OCI-LY7 (cell line): ENCODE results near the gene RHBDD3. TPM values are rescaled to one million over a fixed set of nuclear protein-coding genes. Genes with fewer than 3 reads are reported as not detected.
"Not testable (repeated sequence)": the region's sequence is repeated elsewhere in the genome, so short reads cannot be mapped to it uniquely, and the experiment has no call there.

Experiments used
- BruUV-seq: library from RNA; stranded (reverse); fragments of 400-500 nt; replicated peaks from 2 replicates; lab custom pipeline; 2021; lab: Mats Ljungman, UMichigan
- CTCF ChIA-PET: fragments of 300-600 bp; sonication (Branson Sonifier 250); formaldehyde crosslinking; loops from one replicate; lab custom pipeline; 2022; ENCODE audit warnings: antibody characterized with exemption; ENCODE audit not compliant: unreplicated experiment; lab: Charles Lee
- POLR2A ChIA-PET: fragments of 300-600 bp; sonication (Branson Sonifier 250); formaldehyde crosslinking; loops from one replicate; lab custom pipeline; 2022; ENCODE audit warnings: antibody characterized with exemption; lab: Charles Lee
- DNase-seq: peaks from one replicate; pipeline ENCODE4 v3.0.0-alpha.2; 2015; ENCODE audit warnings: low spot score
- H2AFZ ChIP-seq: fragments of 200-600 bp; sonication (generic), shearing (Covaris generic); 2 replicates; pipeline ENCODE4 v1.6.1; 2014; ENCODE audit warnings: mild to moderate bottlenecking, antibody characterized with exemption, low read length, moderate library complexity
- H3K27ac ChIP-seq: fragments of 200-600 bp; sonication (generic); 2 replicates; pipeline ENCODE4 v1.5.1; 2014; ENCODE audit warnings: mixed run types, low read depth, mild to moderate bottlenecking, moderate library complexity, low read length, inconsistent platforms; ENCODE audit not compliant: poor library complexity, severe bottlenecking
- H3K36me3 ChIP-seq: fragments of 200-600 bp; sonication (generic); 2 replicates; pipeline ENCODE4 v1.6.1; 2014; ENCODE audit warnings: mild to moderate bottlenecking, antibody characterized with exemption, low read length, moderate library complexity, mixed read lengths; ENCODE audit not compliant: insufficient read depth
- H3K4me1 ChIP-seq: fragments of 200-600 bp; sonication (generic); 2 replicates; pipeline ENCODE4 v1.5.1; 2014; ENCODE audit warnings: mild to moderate bottlenecking, low read length; ENCODE audit not compliant: insufficient read depth, poor library complexity, severe bottlenecking
- H3K4me2 ChIP-seq: fragments of 200-600 bp; sonication (generic); 2 replicates; pipeline ENCODE4 v1.6.1; 2014; ENCODE audit warnings: mild to moderate bottlenecking, low read length
- H3K4me3 ChIP-seq: fragments of 200-600 bp; sonication (generic); 2 replicates; pipeline ENCODE4 v1.5.1; 2014; ENCODE audit warnings: mild to moderate bottlenecking, low read depth, low read length; ENCODE audit not compliant: poor library complexity, severe bottlenecking
- H3K79me2 ChIP-seq: fragments of 200-600 bp; sonication (generic); 2 replicates; pipeline ENCODE4 v1.6.1; 2016; ENCODE audit warnings: low read depth, mild to moderate bottlenecking, low read length, moderate library complexity, mixed read lengths; ENCODE audit not compliant: insufficient read depth
- H3K9me2 ChIP-seq: fragments of 200-600 bp; sonication (generic); 2 replicates; pipeline ENCODE4 v1.6.1; 2016; ENCODE audit warnings: mild to moderate bottlenecking, low read length, mixed read lengths; ENCODE audit not compliant: insufficient read depth
- H3K9me3 ChIP-seq: fragments of 200-600 bp; sonication (generic); 2 replicates; pipeline ENCODE4 v1.6.1; 2014; ENCODE audit warnings: mild to moderate bottlenecking, mixed run types, low read length, mixed read lengths
- H4K20me1 ChIP-seq: fragments of 200-600 bp; sonication (generic); 2 replicates; pipeline ENCODE4 v1.6.1; 2014; ENCODE audit warnings: mild to moderate bottlenecking, antibody characterized with exemption, low read length, moderate library complexity, mixed read lengths; ENCODE audit not compliant: insufficient read depth
- CTCF ChIP-seq: fragments of 200-600 bp; sonication (generic); conservative IDR thresholded peaks from 2 replicates; pipeline ENCODE4 v1.5.1; 2014; ENCODE audit warnings: mild to moderate bottlenecking, antibody characterized with exemption, low read length, moderate library complexity, mixed read lengths
- EZH2phosphoT487 ChIP-seq: fragments of 200-600 bp; sonication (generic); IDR thresholded peaks from 2 replicates; pipeline ENCODE4 v1.6.1; 2018; ENCODE audit warnings: low read depth, borderline replicate concordance, mild to moderate bottlenecking, mixed run types, antibody characterized with exemption, low read length, moderate library complexity, mixed read lengths
- intact Hi-C: fragments of 100-400 bp; cut with micrococcal nuclease; formaldehyde crosslinking; loops from one replicate; pipeline ENCODE4 v1.10.0; 2022; ENCODE audit not compliant: unreplicated experiment
- total RNA-seq, 2 experiments: library from RNA; depleted of rRNA in 1 of 2; stranded (reverse); fragments of >200 nt in 1 of 2; shearing (Covaris generic) in 1 of 2; gene quantifications; 2 replicates each; pipeline ENCODE4 v1.2.3, GENCODE V29; 2014 to 2022

The RHBDD3 gene
- total RNA-seq, 2 experiments from 2014 or later, result 39.2 to 44.5 TPM

GRCh38 chr22:29243874-29244446, 23.8 kb downstream of the RHBDD3 start:
- intact Hi-C loops, result loop anchor here (10.0 kb wide), 1 partner anchor 389 kb away; no protein-coding TSS in a partner anchor
- BruUV-seq, result no TSS peak
- TF ChIP-seq EZH2phosphoT487 (no peak), CTCF (no peak)
- no peaks in the 10 kb centered on the region for H3K9me3 ChIP-seq
- H3K36me3 ChIP-seq, result no peaks in the 10 kb centered on the region
- H2AFZ ChIP-seq, result no peak overlapping the region
- POLR2A ChIA-PET, result no interaction called here
- no peaks in the 10 kb centered on the region for H3K9me2 ChIP-seq
- H3K79me2 ChIP-seq, result no peaks in the 10 kb centered on the region
- DNase-seq, result no peak
- H4K20me1 ChIP-seq, result no peaks in the 10 kb centered on the region
- H3K4me1 ChIP-seq, result no peaks in the 10 kb centered on the region
- H3K4me2 ChIP-seq, result no peak overlapping the region
- H3K4me3 ChIP-seq, result no peak overlapping the region
- H3K27ac ChIP-seq, result no peak overlapping the region
- CTCF ChIA-PET, result no interaction called here

DNA sequence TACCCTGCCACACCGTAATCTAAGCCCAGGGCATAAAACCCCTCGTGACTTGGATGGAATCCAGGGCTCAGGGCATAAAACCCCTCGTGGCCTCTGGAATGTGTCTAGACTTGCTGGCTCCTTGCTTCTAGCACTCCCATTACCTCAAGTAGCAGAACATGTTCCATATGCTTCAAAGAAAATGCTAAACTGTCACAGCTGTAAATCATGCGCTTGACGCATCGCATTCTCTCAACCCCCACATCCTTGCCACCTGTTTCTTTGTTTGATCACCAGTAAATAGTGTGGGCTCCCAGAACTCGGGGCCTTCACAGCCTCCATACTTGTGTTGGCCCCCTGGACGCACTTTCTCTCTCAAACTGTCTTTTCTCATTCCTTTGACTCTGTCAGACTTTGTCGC, 27.3 kb downstream of the RHBDD3 start:
- BruUV-seq, H3K4me2 ChIP-seq, H3K9me3 ChIP-seq, H3K27ac ChIP-seq, H4K20me1 ChIP-seq, H3K4me3 ChIP-seq, CTCF ChIA-PET, H3K4me1 ChIP-seq, DNase-seq, H2AFZ ChIP-seq, H3K36me3 ChIP-seq, POLR2A ChIA-PET, H3K79me2 ChIP-seq, H3K9me2 ChIP-seq: not testable (repeated sequence)
- intact Hi-C loops, result loop anchor here (10.0 kb wide), 1 partner anchor 386 kb away; no protein-coding TSS in a partner anchor

DNA sequence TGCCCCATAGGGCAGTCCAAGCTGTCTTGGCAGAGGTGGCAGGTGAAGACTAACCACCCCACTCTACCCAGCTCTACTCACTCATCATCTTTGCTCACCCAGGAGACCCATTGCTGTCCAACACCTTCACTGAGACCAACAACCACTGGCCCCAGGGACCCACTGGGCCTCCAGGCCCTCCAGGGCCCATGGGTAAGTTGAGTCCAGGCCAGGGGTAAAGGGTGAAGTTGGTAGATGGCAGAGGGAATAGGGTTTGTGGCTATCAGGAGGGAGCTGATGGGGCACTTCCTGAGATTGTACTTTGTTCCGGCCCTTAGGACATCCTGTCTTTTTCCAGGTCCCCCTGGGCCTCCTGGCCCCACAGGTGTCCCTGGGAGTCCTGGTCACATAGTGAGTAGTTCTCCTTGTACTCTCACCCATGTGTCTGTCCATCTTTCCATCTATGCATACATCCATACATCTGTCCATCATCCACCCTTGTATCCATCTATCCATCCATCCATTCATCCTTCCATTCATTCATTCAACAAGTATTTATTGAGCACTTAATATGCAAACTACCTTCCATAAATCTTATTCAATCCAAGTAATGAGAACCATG, 34.4 kb downstream of the RHBDD3 start:
- no peaks in the 10 kb centered on the region for H3K36me3 ChIP-seq
- no peaks in the 10 kb centered on the region for H3K79me2 ChIP-seq
- ChIA-PET POLR2A (interaction anchor here (0.6 kb wide), 1 partner anchor 237 kb away, joined by 3 read pairs; no protein-coding TSS in a partner anchor), CTCF (no interaction called here)
- BruUV-seq, result no TSS peak
- H3K9me3 ChIP-seq, result no peaks in the 10 kb centered on the region
- H2AFZ ChIP-seq, result no peak overlapping the region
- H3K4me3 ChIP-seq, result no peak overlapping the region
- no peak overlapping the region for H3K4me2 ChIP-seq
- no peaks in the 10 kb centered on the region for H3K9me2 ChIP-seq
- DNase-seq, result no peak
- no peaks in the 10 kb centered on the region for H4K20me1 ChIP-seq
- intact Hi-C loops, result no loop called here
- H3K27ac ChIP-seq, result no peak overlapping the region
- no peaks in the 10 kb centered on the region for H3K4me1 ChIP-seq
- TF ChIP-seq CTCF (no peak), EZH2phosphoT487 (no peak)
